ENCODE results near the gene CSNK2A1. TPM values are rescaled to one million over a fixed set of nuclear protein-coding genes. Genes with fewer than 3 reads are reported as not detected.
A peak's percentile ranks its signal among the peaks of the same experiment; 100 is the strongest.

Gene CSNK2A1
- total RNA-seq, 1 donor from 2014 or later, result 33.6 TPM

DNA sequence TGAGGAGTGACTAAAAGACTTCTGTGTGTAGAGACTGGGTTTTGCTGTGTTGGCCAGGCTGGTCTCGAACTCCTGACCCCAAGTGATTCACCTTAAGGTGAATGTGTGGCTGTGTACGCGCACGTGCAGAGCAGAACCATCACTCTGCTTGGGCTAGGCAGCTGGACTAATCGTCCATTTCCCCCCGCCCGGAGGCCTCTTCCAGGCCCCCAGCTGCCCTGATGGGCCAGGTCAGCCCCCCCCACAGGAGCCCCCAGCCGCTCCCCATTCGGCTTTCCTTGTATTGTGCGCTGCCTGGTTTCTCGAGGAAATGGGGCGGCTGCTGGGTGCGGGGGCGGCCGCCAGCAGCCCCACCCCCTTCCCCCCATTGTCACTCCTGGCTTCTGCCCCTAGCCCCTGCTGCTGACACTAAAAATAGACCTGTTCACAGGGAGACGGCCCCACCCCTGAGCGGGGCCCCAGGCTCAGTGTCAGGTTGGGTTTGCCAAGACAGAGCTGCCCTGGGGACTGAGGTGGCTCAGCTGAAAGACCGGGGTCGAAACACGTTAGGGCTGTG is 24.6 kb upstream of the CSNK2A1 start:
- ATAC-seq (no peak), DNase-seq (ENCODE audit: low spot score) (no peak)

DNA sequence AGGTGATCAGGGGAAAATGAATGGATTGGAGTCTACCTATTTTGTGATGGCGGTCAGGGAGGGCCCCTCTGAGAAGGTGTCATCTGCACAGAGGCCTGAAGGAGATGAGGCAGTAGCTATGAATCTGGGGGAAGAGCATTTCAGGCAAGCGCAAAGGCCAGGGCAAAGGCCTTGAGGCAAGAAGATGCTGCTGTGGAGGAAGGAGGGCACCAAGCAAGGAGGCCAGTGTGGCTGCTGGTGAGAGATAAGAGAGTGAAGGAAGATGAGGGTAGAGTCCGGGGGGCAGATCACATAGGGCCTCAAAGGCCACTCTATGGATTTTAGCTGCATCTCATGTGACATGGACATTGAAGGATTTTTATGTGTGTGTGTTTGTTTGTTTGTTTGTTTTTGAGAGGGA is 20.6 kb upstream of the CSNK2A1 start:
- ATAC-seq, result no peak
- no peak for DNase-seq (ENCODE audit: low spot score)

DNA sequence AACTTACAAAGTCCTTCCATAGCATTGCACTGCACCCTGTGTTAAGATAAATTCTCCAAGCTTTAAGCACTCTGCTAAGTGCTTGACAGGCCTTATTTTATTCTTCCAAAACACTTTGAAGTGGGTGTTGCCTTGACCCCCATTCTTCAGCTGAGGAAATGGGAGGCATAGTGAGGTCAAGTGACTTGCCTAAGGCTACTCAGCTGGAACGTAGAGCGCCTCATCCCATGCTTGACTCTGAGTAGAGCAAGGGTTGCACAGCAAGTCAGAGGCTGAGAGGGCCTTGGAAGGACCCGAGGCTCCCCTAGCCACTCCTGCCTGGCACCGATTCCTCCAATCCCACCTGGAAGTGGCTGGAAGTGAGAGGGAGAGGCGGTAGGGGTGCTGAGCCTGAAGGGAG is 19.6 kb upstream of the CSNK2A1 start:
- no peak for ATAC-seq
- no peak for DNase-seq (ENCODE audit: low spot score)

DNA sequence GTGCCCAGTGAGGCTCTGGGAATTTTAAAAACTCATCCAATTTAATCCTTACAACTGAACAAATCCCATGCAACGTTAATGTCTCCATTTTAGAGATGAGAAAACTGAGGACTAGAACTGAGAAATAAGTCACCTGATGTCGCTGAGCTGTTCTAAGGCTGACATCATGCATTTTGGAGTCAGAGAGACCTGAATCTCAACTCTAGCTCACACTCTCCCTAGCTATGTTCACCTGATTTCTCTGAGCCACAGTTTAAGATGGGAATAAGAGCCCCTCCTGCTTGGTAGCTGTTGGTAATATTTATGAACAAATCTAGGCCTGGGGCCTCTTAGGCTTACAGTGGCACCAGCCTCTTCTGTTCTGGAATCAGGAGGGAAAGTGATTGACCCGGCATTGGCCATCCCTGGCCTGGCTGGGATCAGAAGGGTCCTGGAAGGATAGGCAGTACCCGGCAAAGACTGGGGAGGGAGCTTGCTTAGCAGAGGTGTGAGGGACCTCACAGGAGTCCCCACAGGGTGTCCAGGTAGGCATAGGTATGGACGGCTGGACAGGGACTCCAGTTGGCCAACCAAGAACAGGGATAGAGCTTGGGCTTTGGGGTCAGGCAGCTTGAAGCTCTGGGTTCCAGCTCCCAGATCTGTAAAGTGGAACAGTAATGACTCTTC is 18.8 kb upstream of the CSNK2A1 start:
- no peak for DNase-seq (ENCODE audit: low spot score)
- ATAC-seq, result no peak

DNA sequence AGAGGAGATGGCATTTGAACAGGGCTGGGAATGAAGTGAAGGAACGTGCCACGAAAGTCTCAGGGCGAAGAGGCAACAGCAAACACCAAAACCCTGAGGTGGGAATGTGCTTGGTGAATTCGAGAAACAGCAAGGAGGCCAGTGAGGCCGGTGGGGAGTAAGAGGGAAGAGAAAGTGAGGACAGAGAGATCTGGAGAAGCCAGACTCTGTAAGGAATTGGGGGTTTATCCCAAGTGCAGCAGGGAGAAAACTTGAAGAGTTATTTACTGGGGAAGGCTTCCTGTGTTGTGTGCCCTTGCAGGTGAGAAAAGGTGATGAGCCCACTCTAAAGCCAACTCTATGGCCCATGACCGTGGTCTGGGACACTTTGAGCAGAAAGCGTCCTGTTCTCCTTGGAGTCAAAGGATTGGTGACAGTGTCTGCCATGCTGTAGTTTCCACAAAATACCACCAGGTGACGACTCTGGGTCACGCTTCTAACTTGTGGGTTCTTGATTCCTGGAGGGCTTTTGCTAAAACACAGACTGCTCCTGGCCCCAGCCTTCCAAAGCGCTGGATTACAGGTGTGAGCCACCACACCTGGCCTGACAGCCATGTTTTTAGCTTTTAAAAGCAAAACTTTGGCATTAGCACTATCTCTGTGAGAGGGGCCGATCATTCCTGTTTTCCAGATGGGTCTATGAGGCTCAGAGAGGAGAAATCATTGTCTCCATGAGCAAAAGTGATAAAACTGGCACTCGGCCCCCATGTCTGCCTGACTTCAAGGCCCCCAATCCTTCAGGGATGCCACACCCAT is 18.0 kb upstream of the CSNK2A1 start:
- DNase-seq (ENCODE audit: low spot score), result peak; percentile 67

DNA sequence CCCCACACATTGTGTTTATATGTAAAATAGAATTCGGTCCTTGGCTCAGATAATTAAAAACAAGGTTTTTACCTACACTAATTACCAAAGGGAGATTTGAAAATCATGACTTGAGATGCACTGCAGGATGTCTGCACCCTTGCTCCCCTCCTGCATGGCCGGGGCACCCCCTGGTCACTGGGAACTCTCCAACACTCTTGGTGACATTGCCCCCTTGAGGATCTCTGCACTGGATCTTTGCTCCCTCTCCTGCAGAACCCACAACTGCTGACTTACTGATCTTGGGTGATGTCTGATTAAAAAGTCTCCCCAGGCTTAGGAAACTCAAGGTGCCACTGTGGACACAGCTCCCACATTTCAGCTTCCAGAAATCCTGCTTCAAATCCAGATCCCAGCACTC is 17.1 kb upstream of the CSNK2A1 start:
- no peak for ATAC-seq
- DNase-seq (ENCODE audit: low spot score), result no peak

More for the DNA sequence above, 18.0 kb upstream of the CSNK2A1 start:
- peak; percentile 96 for ATAC-seq

DNA sequence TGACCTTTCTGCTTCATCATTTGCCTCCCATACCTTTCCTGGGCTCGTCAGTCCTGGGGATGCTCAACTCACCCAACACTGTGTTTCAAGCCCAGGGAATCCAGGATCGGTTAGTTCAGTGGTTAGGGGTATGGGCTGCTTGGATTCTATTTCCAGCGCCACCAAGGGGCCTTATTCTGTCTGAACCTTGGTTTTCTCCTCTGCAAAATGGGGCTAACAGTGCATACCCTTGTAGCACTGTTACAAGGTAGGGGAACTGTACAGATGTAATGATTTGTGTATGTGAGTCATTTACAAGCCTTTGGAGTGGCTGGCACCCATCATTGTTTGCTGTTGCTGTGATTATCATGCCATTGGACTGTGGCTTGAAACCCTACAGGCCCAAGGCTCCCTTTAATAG is 14.5 kb upstream of the CSNK2A1 start:
- no peak for DNase-seq (ENCODE audit: low spot score)
- no peak for ATAC-seq

DNA sequence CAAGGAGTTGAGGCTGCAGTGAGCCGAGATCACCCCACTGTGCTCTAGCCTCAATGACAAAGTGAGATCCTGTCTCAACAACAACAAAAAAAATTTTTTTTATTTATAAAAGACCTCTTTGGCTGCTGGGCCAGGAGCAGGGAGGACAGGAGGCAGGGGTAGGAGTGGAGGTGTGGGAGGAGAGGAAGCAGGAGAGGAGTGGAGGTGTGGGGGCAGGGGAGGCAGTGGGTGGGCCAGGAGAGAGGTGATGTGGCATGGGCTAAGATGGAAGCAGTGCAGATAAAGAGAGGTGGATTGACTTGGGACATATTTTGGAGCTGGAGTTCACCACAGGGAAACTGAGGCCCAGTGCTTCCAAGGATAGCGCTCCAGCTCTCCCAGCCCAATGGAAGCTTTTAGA is 13.4 kb upstream of the CSNK2A1 start:
- DNase-seq (ENCODE audit: low spot score) (no peak), ATAC-seq (no peak)

DNA sequence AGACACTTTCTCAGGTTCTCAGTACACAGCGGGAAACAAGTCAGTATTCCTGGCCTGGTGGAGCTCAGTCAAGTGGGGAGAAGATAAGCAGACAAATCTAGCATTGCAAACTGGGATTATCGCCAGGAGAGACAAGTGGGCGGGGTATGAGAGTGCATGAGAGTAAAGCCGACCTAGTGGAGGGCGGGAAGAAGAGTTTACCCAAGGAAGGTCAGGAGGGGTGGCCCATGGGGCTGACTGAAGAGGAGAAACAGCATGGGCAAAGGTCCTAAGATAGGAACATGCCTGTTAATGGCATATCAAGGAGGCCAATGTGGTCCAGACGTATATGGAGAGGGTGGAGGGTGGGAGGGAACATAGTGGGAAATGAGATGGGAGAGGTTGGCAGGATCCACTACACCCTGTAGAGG is 12.4 kb upstream of the CSNK2A1 start:
- ATAC-seq, result peak; percentile 41
- DNase-seq (ENCODE audit: low spot score), result no peak

DNA sequence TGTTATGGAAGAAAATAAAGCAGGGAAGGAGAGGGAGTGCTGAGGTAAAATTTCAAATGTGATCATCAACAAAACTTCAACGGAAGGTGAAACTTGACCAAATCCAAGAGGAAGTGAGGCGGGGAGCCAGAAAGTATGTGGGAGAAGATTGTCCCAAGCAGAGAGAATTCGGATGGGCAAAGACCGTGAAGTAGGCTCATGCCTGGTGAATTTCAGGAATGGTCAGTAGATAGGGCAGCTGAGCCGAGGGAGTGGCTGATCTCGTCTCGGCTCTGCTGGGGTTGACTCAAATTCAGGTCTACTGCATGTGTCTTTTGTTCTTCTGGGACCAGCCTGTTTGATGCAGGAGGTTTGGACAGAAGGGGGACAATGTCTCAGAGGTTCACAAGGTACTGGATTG is 7.0 kb upstream of the CSNK2A1 start:
- ATAC-seq, result no peak
- no peak for DNase-seq (ENCODE audit: low spot score)

DNA sequence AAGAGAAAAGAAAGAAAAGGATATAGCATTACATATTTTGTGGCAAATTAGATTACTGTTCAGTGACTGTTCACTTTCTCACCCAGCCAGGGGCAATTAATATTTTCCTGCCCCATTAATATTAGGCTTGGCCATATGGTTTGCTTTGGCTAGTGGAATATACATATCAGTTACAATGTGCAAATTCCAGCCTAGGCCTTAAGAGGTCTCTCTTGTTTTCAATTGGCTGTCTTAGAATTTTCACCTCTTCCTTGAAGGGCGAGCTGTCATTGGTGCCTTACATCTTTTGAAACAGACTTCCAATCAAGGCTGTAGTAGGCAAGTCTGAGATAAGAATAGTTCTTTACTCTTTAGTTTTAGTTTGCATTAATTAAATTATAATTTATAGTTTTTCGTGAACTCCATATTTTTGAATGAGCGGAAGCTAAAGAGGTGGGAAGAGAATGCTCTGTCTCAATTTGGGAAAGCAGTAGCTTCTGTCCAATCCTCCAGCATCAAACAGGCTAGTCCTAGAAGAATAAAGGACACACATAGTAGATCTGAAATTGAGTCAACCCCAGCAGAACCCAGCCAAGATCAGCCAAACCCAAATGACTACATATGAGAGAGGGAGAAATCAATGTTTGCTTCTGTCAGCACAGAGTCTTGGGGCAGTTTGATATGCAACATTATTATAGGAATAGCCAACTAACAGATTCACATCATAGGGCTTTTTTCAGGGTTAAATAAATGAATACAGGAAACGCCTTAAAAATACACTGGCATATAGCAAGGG is 6.3 kb upstream of the CSNK2A1 start:
- ATAC-seq, result no peak
- no peak for DNase-seq (ENCODE audit: low spot score)

DNA sequence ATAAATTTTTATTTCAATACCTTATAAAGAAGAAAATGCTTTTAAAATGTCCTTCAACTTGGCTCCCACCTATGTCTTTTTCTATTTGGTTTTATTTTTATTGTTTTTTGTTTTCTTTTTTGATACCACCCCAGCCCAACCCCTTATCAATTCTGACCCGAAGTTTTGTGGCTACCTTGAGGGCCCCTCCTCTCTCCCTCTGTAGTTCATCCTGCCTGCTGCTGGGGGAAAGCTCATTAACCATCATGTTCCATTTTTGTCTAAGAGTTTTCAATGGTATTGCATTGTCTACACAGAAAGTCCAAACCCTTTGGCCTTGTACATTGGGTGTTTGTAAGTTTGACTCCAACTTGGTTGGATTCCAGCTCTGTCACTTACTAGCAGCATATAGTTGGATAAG is 5.3 kb upstream of the CSNK2A1 start:
- ATAC-seq (no peak), DNase-seq (ENCODE audit: low spot score) (no peak)

DNA sequence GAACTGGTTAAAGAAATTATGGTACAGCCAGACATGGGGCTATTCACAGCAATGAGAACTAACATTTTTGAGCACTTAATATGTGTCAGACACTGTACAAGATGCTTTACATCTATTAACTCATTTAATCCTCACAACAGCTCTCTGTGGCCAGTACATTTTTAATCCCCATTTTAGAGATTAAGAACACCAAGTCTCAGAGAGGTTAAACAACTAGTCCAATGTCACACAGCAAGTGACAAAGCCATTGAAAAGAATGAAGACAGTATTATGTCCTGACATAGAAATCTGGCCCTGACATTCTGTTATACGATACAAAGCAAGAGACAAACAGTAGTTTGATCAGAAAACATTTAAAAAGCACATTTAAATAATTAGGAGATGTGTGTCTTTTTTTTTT is 3.8 kb upstream of the CSNK2A1 start:
- no peak for ATAC-seq

DNA sequence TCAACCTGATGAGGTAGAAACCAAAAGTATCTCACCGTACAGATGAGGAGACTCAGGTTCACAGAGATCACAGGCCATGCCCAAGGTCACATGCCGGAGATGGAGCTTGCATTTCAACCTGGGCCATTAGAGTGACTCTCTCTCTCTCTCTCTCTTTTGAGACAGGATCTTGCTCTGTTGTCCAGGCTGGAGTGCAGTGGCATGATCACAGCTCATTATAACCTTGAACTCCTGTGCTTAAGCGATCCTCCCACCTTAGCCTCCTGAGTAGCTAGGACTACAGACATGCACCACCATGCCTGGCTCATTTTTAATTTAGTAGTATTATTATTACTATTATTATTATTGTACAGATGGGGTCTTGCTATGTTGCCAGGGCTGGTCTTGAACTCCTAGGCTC is 2.8 kb upstream of the CSNK2A1 start:
- no peak for DNase-seq (ENCODE audit: low spot score)

More for the DNA sequence above, 3.8 kb upstream of the CSNK2A1 start:
- no peak for DNase-seq (ENCODE audit: low spot score)

DNA sequence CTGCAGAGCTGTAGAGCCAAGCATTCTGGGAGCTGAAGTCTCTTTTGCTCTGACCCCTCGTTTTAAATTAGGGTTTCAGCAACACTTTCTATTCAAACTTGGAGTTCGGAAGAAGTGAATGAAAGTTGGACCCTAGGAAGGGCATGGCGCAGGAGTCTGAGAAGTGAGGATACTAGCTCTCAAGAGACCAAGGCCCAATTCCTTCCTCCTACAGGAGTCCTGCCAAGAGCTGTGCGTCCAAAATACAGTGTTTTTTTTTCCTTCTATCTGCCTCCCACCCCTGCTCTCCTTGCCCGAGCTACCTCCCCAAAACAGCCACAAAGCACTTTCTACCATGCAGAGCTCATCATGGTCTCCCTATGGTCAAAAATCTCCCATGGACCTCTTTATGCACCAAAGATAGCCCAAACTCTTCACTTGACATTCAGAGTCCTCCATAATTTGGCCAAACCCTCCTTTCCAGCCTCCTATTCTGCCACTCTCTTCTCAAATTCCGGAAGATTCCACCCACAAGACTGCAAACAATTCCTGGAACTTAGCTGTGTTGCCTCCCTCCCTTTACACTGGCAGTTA is 649 bp upstream of the CSNK2A1 start:
- no peak for DNase-seq (ENCODE audit: low spot score)
- ATAC-seq, result no peak

More for the DNA sequence above, 2.8 kb upstream of the CSNK2A1 start:
- no peak for ATAC-seq

DNA sequence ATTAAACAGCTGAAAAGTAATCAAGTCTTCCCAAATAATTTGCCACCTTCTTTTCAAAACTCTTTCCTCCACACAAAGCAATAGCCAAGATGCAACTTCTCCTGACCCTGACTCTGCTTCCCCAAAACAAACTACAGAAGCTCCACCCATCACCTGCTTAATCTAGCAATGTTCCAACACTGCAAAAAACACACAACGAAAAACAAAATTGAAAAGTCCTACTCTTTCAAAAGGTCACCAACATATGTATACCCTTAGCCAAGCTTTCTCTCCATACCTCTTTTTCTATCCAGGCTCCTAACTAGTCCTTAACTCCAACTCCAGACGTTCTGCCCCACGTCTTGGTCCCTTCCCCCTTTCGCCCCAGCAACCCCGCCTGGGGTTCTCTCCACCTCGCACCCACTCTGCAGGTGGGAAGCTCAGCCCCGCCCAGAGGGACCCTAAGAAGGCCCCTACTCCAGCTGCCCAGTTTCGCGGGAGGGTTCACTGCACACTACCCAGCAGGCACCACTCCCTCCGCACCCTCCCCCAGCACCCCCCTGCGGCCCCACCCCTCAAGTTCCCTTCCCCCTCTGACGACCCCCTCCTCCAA is 717 bp downstream of the CSNK2A1 start:
- DNase-seq (ENCODE audit: low spot score) (peak; percentile 51), ATAC-seq (peak; percentile 3)

DNA sequence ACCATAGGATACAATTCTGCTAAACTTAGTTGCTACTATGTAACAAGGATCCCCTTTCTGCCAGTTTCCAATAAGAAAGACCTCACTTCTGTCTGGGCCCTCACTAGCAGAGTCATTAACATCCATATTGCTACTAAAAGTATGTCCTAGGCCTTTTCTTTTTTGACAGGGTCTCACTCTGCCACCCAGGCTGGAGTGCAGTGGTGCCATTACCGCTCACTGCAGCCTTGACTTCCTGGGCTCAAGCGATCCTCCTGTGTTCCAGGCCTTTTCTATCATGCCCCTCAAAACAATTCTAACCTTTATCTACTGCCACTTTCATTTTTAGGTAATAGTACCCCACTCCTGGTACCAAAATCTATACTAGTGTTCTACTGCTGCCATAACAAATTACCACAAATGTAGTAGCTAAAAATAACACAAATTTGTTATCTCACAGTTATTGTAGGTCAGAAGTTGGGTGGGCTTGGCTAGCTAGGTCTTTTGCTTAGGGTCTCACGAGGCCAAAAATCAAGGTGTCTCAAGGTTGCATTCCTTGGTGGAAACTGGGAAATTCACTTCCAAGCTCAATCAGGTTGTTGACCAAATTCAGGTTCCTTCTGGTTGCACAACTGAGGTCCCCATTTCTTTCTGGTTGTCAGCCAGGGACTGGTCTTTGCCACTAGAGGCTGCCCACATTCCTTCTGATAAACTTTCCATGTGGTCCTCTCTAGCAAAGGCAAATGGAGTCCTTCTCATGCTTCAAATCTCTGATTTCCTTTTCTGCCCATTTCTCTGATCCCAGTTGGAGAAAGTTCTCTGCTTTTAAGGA is 3.0 kb downstream of the CSNK2A1 start:
- DNase-seq (ENCODE audit: low spot score) (no peak), ATAC-seq (no peak)

DNA sequence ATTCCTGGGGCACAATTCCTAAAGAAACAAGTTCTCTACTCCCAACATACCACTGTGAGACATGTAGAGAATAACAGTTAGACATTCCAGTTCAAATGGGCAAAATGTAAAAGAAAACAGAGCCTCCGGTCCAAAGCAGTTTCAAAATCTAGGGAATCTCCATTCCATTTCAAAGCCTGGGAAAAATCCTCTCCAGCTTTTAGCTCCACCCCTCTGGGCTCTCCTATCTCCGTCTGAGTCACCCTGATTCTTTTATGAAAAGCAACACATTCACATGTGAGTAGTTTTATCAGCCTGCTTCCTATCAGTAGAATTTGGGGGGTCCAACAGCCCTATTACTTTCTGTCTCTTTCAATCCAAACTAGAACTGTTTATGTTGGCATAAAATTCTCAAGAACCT is 3.7 kb downstream of the CSNK2A1 start:
- DNase-seq (ENCODE audit: low spot score) (no peak), ATAC-seq (no peak)

DNA sequence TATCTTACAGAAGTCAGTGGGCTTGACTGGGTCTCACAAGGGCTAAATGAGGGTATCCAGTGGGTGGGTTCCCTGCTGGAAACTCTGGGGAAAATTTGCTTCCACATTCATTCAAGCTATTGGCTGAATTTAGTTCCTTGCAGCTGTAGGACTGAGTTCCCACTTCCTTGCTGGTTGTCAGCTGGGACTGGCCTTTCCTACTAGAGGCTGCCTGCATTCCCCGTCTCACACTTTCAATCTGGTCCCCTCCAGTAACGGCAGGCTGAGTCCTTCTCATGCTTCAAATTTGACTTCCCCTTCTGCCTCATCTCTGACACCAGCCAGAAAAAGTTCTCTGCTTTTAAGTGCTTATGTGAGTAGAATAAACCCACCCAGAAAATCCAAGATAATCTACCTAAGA is 4.4 kb downstream of the CSNK2A1 start:
- ATAC-seq, result no peak

DNA sequence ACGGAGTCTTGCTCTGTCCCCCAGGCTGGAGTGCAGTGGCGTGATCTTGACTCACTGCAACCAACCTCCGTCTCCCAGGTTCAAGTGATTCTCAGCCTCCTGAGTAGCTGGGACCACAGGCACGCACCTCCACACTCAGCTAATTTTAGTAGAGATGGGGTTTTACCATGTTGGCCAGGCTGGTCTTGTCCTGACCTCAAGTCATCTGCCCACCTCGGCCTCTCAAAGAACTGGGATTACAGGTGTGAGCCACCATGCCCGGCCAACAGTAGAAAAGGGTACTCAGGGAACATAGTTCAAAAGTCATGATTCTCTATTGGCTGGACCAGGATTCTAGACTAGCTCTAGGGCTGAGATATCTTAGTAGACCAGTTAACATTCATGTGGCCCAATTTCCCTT is 5.6 kb downstream of the CSNK2A1 start:
- no peak for ATAC-seq
- no peak for DNase-seq (ENCODE audit: low spot score)

More for the DNA sequence above, 4.4 kb downstream of the CSNK2A1 start:
- DNase-seq (ENCODE audit: low spot score), result no peak
